HG03460 (cell line): ENCODE results near the gene LRRC26.

Experiments
- ATAC-seq: cut with Tn5 transposase; IDR thresholded peaks from one replicate; pipeline ENCODE4 v1.9.1; 2021; ENCODE audit not compliant: unreplicated experiment

Gene LRRC26

GRCh38 chr9:137168904-137169856 is 671 bp downstream of the LRRC26 start:
- no peak for ATAC-seq

DNA sequence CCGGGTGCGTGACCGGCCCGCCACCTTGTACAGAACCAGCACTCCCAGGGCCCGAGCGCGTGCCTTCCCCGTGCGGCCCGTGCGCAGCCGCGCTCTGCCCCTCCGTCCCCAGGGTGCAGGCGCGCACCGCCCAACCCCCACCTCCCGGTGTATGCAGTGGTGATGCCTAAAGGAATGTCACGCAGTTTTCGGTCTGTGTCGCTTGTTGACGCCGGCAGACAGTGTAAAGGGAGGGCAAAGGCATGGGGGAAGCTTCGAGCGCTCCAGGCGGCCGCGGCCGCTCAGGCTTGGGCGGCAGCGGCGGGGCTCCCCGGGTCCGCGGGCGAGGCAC is 1.3 kb downstream of the LRRC26 start:
- ATAC-seq: no peak

GRCh38 chr9:137167747-137168572 is 1.9 kb downstream of the LRRC26 start:
- ATAC-seq: no peak

DNA sequence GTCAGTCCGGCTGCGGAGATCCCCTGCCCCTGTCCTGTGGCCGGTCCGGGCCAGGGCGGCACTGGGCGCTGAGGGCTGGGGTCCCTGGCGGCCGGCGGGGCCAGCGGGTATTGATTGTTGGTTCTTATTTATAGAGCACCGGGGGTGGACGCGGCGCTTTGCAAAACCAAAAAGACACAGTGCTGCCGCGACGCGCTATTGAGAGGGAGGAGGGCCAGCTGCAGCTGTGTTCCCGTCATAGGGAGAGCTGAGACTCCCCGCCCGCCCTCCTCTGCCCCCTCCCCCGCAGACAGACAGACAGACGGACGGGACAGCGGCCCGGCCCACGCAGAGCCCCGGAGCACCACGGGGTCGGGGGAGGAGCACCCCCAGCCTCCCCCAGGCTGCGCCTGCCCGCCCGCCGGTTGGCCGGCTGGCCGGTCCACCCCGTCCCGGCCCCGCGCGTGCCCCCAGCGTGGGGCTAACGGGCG is 2.5 kb downstream of the LRRC26 start:
- ATAC-seq: no peak

- ATAC-seq: no peak
These were observed 3.2 kb downstream of the LRRC26 start for GRCh38 chr9:137166380-137167229.

- no peak for ATAC-seq
These were observed 4.5 kb downstream of the LRRC26 start for GRCh38 chr9:137165250-137165836.

DNA sequence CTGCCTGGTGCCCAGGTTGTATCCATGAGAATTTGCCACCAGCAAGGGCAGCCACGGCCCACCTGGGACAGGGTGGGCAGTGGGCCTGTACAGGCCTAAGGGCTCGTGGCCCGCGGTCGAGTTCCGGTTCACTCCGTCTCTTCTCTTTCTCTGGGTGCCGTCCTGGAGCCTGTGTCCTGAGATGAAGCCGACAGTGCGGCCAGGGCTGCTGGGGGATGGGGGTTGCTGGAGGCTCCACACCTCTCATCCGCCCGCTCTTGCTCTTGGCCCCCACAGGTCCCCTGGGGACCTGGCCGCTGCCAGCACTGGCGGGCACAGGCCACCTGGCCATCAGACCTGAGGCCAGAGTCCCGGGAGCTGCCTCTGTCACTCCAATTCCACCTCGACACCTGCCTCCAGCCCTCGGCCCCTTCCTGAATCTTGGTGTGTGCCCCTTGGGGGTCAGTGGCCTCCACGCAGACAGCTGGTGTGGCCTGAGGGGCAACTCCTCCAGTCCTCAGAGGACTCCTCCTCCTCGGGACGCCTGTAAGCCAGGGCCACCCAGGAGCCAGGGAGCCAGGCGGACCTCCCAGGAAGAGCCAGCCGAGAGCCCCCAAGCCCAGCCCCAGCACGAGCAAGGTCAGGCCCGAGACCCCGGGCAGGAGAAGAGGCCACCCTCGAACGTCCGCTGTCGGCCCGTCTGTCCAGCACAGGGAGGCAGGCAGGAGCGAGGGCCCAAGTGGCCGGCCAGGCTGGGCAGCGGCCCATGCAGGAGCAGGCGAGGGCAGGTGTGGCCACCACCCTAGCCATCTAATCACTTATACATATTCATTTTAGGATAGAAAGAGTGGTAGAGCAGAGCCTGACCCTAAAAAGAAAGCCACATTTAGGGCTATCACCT is 5.2 kb downstream of the LRRC26 start:
- ATAC-seq: no peak

DNA sequence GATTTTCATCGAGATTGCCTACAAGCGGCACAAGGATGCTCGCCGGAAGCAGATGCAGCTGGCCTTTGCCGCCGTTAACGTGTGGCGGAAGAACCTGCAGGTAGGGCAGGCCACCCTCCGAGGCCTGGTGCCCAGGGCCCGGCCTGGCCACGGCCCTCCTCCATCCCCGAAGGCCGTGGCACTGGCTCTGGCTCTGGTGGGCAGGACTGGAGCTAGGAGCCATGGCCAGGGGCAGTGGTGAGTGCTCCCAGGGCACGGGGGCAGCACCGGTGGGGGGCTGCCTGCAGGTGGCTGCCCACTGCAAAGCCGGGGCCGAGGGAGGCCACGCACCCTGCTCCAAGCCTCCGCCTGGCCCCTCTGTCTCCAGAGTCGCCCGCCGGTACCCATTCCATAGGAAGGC is 6.0 kb downstream of the LRRC26 start:
- ATAC-seq: no peak

DNA sequence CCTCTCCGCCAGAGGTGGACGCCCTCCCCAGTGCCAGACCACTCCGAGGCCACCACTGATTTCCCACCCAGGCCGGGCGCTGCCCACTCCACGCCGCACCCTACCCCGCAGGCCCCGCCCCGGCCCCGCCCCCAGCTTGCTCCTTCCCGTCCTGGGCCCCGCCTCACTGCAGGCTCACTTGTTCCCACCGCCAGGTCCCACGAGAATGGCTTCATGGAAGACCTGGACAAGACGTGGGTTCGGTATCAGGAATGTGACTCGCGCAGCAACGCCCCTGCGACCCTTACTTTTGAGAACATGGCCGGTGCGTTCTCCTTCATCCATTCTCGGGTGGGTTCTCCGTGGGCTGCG is 6.5 kb downstream of the LRRC26 start:
- no peak for ATAC-seq

GRCh38 chr9:137162505-137163364 is 7.1 kb downstream of the LRRC26 start:
- ATAC-seq: no peak

DNA sequence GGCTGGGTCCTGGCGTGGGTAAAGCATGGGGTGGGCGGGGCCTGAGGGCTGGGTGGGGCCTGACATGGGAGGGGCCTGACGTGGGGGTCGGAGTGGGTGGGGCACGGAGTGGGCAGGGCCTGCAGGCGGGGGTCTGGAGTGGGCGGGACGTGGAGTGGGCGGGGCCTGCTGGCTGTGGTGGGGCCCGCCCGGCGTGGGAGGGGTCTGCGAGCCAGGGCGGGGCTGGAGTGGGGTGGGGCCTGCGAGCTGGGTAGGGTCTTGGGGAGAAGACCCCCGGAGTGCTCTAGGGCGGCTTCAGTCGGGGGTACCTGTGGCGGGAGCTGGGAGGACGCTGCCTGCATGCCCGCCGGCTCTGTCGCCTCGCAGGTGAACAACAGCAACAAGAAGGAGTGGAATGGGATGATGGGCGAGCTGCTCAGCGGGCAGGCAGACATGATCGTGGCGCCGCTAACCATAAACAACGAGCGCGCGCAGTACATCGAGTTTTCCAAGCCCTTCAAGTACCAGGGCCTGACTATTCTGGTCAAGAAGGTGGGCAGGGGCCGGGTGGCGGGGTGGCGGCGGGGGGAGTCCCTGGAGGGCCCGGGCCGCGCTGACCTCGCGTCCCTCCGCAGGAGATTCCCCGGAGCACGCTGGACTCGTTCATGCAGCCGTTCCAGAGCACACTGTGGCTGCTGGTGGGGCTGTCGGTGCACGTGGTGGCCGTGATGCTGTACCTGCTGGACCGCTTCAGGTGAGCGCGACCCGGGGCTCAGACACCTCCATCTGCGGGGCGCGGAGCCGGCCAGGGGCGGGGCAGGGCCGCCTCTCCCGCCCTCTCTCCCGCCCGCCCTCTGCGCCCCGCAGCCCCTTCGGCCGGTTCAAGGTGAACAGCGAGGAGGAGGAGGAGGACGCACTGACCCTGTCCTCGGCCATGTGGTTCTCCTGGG is 8.0 kb downstream of the LRRC26 start:
- no peak for ATAC-seq

- ATAC-seq: no peak
These were observed 8.9 kb downstream of the LRRC26 start for GRCh38 chr9:137160716-137161557.

- no peak for ATAC-seq
These were observed 9.8 kb downstream of the LRRC26 start for GRCh38 chr9:137160054-137160425.

- ATAC-seq: no peak
These were observed 10.5 kb downstream of the LRRC26 start for GRCh38 chr9:137159105-137160053.

GRCh38 chr9:137158625-137159024 is 11.2 kb downstream of the LRRC26 start:
- no peak for ATAC-seq
